HK-2 (cell line): ENCODE measurements around the gene FAM117B.

Experiments used
- DNase-seq: peaks from one replicate; pipeline ENCODE4 v3.0.0-alpha.2; 2018; ENCODE audit not compliant: unreplicated experiment

Gene FAM117B

GRCh38 chr2:202814226-202814625, 179.5 kb downstream of the FAM117B start:
- no peak for DNase-seq

GRCh38 chr2:202815548-202816360, 181.0 kb downstream of the FAM117B start:
- DNase-seq, result no peak

GRCh38 chr2:202817771-202818170, 183.0 kb downstream of the FAM117B start:
- DNase-seq, result no peak

- no peak for DNase-seq
Observed at GRCh38 chr2:202818321-202818720, 183.6 kb downstream of the FAM117B start.
